K562 (cell line): ENCODE results near the gene MED15. TPM values are rescaled to one million over a fixed set of nuclear protein-coding genes. Genes with fewer than 3 reads are reported as not detected.

ENCODE experiments used
- BCOR ChIP-seq: fragments of 450-650 bp; IDR thresholded peaks from 2 replicates; pipeline ENCODE4 v1.6.1; 2016
- CBX5 ChIP-seq: IDR thresholded peaks from 2 replicates; pipeline ENCODE4 v1.6.1; 2014; ENCODE audit warnings: low read depth, borderline replicate concordance
- CCNT2 ChIP-seq: IDR thresholded peaks from 2 replicates; pipeline ENCODE4 v1.6.1; 2011; ENCODE audit warnings: borderline replicate concordance, low read depth, mild to moderate bottlenecking, moderate library complexity, mixed read lengths, low read length; ENCODE audit not compliant: insufficient read length; ENCODE audit errors: extremely low read depth
- CXXC5 ChIP-seq: fragments of 250-450 bp; sonication (Bioruptor Pico); IDR thresholded peaks from 2 replicates; pipeline ENCODE4 v1.8.0; 2022; ENCODE audit warnings: inconsistent platforms, mild to moderate bottlenecking, moderate library complexity
- IFI16 ChIP-seq: fragments of 250-450 bp; sonication (Bioruptor Pico); IDR thresholded peaks from 2 replicates; pipeline ENCODE4 v2.1.2; 2022; ENCODE audit warnings: mild to moderate bottlenecking, inconsistent platforms
- MAFK ChIP-seq: IDR thresholded peaks from 2 replicates; pipeline ENCODE4 v1.6.1; 2011; ENCODE audit warnings: low read length, improper control_type of control experiment
- OTX1 ChIP-seq: fragments of 450-650 bp; formaldehyde crosslinking; IDR thresholded peaks from 2 replicates; pipeline ENCODE4 v1.4.0; 2022; ENCODE audit warnings: mild to moderate bottlenecking
- POLR2H ChIP-seq: IDR thresholded peaks from 2 replicates; pipeline ENCODE4 v1.6.1; 2016; ENCODE audit warnings: missing genetic modification characterization, low read depth, mild to moderate bottlenecking, control low read depth, missing compliant biosample characterization, moderate library complexity
- PRPF4 ChIP-seq: fragments of 200-400 bp; formaldehyde crosslinking; IDR thresholded peaks from one replicate; pipeline ENCODE4 v1.6.1; 2017; ENCODE audit warnings: low read length, low read depth, mild to moderate bottlenecking; ENCODE audit not compliant: insufficient read depth, poor library complexity, severe bottlenecking
- SOX6 ChIP-seq: fragments of 450-650 bp; IDR thresholded peaks from 2 replicates; pipeline ENCODE4 v1.6.1; 2014; ENCODE audit warnings: mild to moderate bottlenecking
- TAF9B ChIP-seq: fragments of 450-650 bp; IDR thresholded peaks from 2 replicates; pipeline ENCODE4 v1.6.1; 2018; ENCODE audit warnings: mild to moderate bottlenecking; ENCODE audit not compliant: partially characterized antibody
- ZNF431 ChIP-seq: sonication (generic); formaldehyde crosslinking; IDR thresholded peaks from 2 replicates; pipeline ENCODE4 v1.8.0; 2022; ENCODE audit warnings: mild to moderate bottlenecking, missing genetic modification reagents
- polyA plus RNA-seq, 8 experiments: library from polyadenylated mRNA; depleted of rRNA in 4 of 8; stranded (reverse) in 5 of 8; unstranded in 3 of 8; fragments of >200 nt; fragmentation: Nextera tagmentation in 2 of 8; fragmentation: Illumina TruSeq in 1 of 8; extraction: Ambion mirVana in 2 of 8; extraction: Trizol in 1 of 8; gene quantifications; 2 replicates each; pipeline versions ENCODE4 v1.2.1 to v1.2.3, GENCODE V29; 2011 to 2014; ENCODE audit warnings: inconsistent platforms in 1 of 8, missing spikeins in 1 of 8
- total RNA-seq, 7 experiments: library from RNA; depleted of rRNA in 6 of 7; stranded (reverse); fragments of >200 nt in 6 of 7; fragmentation: Illumina TruSeq in 2 of 7; extraction: Trizol in 2 of 7; gene quantifications; 2 replicates each; pipeline versions ENCODE4 v1.2.1 to v1.2.3, GENCODE V29; 2011 to 2021; ENCODE audit warnings: low replicate concordance in 1 of 7
- TF ChIP-seq, protein P1 (sequence below): sonication (generic); formaldehyde crosslinking; IDR thresholded peaks from 2 replicates; pipeline ENCODE4 v1.8.0; 2022; ENCODE audit warnings: missing genetic modification reagents, mild to moderate bottlenecking, borderline replicate concordance
- TF ChIP-seq, protein P2 (sequence below): sonication (generic); formaldehyde crosslinking; IDR thresholded peaks from 2 replicates; pipeline ENCODE4 v1.8.1; 2023; ENCODE audit warnings: mild to moderate bottlenecking, missing genetic modification reagents
- TF ChIP-seq, protein P3 (sequence below): fragments of 450-650 bp; IDR thresholded peaks from 2 replicates; pipeline ENCODE4 v1.6.1; 2016; ENCODE audit warnings: low read depth

Gene MED15
- total and polyA plus RNA-seq, 9 of the 15 experiments (the other 6 are each of a cell fraction or from before 2014, with no cell fraction given) = 4.0 to 271 (median 60.1) TPM

DNA sequence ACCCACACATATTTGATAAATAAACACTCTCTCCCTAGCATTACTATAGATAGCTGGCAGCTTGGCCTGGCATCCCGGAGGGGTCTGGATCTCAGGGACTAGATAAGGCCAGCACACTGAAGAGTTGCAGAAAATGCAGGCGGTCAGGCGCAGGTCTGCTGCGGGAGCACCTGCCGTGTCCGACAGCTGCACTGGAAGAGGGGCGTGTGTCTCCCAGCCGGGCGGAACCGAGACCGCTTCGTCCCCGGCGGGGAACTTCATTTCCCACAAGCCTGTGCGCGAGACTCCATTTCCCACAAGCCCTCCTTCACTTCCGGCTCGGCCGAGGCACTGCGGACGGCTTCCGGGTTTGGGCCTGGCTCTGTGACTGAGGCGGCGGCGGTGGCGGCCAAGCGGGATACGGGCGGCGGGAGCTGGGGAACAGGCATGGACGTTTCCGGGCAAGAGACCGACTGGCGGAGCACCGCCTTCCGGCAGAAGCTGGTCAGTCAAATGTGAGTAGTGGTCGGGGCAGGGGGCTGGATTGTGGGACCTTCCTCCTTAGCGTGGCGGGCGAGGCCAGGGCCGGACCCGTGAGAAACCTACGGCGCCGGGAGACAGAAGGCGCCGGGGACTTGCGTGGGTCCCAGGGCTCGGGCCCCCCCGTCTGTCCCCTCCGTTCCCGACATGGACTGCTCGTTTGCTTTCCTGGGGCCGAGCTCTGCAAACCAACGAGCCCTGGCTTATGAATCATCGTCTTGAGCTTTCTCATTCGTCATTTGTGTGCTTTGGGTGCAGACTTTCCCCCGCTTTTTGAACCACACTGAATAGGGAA is at the start of gene MED15 (continued):
- TF ChIP-seq, protein P1, sequence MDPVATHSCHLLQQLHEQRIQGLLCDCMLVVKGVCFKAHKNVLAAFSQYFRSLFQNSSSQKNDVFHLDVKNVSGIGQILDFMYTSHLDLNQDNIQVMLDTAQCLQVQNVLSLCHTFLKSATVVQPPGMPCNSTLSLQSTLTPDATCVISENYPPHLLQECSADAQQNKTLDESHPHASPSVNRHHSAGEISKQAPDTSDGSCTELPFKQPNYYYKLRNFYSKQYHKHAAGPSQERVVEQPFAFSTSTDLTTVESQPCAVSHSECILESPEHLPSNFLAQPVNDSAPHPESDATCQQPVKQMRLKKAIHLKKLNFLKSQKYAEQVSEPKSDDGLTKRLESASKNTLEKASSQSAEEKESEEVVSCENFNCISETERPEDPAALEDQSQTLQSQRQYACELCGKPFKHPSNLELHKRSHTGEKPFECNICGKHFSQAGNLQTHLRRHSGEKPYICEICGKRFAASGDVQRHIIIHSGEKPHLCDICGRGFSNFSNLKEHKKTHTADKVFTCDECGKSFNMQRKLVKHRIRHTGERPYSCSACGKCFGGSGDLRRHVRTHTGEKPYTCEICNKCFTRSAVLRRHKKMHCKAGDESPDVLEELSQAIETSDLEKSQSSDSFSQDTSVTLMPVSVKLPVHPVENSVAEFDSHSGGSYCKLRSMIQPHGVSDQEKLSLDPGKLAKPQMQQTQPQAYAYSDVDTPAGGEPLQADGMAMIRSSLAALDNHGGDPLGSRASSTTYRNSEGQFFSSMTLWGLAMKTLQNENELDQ (CRISPR knock-in tag) = peak; percentile 98
- no peak for TF ChIP-seq IFI16 (CRISPR knock-in tag)
- TF ChIP-seq OTX1 (CRISPR knock-in tag) = no peak
- TF ChIP-seq CXXC5 (CRISPR knock-in tag) = no peak
- TF ChIP-seq SOX6 = no peak
- TF ChIP-seq, protein P2, sequence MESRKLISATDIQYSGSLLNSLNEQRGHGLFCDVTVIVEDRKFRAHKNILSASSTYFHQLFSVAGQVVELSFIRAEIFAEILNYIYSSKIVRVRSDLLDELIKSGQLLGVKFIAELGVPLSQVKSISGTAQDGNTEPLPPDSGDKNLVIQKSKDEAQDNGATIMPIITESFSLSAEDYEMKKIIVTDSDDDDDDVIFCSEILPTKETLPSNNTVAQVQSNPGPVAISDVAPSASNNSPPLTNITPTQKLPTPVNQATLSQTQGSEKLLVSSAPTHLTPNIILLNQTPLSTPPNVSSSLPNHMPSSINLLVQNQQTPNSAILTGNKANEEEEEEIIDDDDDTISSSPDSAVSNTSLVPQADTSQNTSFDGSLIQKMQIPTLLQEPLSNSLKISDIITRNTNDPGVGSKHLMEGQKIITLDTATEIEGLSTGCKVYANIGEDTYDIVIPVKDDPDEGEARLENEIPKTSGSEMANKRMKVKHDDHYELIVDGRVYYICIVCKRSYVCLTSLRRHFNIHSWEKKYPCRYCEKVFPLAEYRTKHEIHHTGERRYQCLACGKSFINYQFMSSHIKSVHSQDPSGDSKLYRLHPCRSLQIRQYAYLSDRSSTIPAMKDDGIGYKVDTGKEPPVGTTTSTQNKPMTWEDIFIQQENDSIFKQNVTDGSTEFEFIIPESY (CRISPR knock-in tag) = peak; percentile 90
- no peak for TF ChIP-seq ZNF431 (CRISPR knock-in tag)
- peak; percentile 64 for TF ChIP-seq MAFK
- TF ChIP-seq POLR2H (tag) = no peak
- TF ChIP-seq BCOR = no peak
- TF ChIP-seq, protein P3, sequence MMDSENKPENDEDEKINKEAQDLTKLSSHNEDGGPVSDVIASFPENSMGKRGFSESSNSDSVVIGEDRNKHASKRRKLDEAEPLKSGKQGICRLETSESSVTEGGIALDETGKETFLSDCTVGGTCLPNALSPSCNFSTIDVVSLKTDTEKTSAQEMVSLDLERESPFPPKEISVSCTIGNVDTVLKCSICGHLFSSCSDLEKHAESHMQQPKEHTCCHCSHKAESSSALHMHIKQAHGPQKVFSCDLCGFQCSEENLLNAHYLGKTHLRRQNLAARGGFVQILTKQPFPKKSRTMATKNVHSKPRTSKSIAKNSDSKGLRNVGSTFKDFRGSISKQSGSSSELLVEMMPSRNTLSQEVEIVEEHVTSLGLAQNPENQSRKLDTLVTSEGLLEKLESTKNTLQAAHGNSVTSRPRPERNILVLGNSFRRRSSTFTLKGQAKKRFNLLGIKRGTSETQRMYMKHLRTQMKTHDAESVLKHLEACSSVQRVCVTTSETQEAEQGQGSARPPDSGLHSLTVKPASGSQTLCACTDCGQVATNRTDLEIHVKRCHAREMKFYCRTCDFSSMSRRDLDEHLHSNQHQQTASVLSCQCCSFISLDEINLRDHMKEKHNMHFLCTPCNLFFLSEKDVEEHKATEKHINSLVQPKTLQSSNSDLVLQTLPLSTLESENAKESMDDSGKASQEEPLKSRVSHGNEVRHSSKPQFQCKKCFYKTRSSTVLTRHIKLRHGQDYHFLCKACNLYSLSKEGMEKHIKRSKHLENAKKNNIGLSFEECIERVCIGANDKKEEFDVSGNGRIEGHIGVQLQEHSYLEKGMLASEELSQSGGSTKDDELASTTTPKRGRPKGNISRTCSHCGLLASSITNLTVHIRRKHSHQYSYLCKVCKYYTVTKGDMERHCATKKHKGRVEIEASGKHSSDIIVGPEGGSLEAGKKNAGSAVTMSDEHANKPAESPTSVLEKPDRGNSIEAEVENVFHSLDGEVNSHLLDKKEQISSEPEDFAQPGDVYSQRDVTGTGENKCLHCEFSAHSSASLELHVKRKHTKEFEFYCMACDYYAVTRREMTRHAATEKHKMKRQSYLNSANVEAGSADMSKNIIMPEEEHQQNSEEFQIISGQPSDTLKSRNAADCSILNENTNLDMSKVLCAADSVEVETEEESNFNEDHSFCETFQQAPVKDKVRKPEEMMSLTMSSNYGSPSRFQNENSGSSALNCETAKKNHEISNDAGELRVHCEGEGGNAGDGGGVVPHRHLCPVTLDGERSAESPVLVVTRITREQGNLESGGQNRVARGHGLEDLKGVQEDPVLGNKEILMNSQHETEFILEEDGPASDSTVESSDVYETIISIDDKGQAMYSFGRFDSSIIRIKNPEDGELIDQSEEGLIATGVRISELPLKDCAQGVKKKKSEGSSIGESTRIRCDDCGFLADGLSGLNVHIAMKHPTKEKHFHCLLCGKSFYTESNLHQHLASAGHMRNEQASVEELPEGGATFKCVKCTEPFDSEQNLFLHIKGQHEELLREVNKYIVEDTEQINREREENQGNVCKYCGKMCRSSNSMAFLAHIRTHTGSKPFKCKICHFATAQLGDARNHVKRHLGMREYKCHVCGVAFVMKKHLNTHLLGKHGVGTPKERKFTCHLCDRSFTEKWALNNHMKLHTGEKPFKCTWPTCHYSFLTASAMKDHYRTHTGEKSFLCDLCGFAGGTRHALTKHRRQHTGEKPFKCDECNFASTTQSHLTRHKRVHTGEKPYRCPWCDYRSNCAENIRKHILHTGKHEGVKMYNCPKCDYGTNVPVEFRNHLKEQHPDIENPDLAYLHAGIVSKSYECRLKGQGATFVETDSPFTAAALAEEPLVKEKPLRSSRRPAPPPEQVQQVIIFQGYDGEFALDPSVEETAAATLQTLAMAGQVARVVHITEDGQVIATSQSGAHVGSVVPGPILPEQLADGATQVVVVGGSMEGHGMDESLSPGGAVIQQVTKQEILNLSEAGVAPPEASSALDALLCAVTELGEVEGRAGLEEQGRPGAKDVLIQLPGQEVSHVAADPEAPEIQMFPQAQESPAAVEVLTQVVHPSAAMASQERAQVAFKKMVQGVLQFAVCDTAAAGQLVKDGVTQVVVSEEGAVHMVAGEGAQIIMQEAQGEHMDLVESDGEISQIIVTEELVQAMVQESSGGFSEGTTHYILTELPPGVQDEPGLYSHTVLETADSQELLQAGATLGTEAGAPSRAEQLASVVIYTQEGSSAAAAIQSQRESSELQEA = no peak
- no peak for TF ChIP-seq CBX5
- peak; percentile 93 for TF ChIP-seq PRPF4
- TF ChIP-seq CCNT2 = no peak
- TF ChIP-seq TAF9B = no peak
